ENCODE measurements around the gene PGAM1.

The PGAM1 gene

DNA sequence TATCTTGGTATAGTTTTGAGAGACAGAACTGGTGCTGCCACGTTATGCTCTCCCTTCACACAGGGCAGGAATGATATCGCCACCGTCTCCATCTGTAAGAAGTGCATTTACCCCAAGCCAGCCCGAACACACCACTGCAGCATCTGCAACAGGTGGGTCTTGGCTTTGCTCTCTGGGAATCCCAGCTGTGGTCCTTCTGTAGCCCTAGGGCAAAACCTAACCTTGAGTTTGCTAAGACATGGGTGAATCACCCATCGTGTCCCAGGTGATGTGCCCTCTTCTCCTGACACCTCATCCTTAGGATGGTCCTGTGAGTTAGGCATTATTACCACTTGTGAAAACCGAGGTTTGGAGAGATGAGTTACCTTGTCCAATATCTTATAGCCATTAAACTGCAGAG is 26.4 kb downstream of the PGAM1 start:
- no peak for DNase-seq (ENCODE audit: low spot score)
- in situ Hi-C loops (cut with MboI; ENCODE audit: low pct_unique_long_range_greater_than_20kb, low sequenced_read_pairs, unreplicated experiment), result no loop called here
- TF ChIP-seq, protein P1, sequence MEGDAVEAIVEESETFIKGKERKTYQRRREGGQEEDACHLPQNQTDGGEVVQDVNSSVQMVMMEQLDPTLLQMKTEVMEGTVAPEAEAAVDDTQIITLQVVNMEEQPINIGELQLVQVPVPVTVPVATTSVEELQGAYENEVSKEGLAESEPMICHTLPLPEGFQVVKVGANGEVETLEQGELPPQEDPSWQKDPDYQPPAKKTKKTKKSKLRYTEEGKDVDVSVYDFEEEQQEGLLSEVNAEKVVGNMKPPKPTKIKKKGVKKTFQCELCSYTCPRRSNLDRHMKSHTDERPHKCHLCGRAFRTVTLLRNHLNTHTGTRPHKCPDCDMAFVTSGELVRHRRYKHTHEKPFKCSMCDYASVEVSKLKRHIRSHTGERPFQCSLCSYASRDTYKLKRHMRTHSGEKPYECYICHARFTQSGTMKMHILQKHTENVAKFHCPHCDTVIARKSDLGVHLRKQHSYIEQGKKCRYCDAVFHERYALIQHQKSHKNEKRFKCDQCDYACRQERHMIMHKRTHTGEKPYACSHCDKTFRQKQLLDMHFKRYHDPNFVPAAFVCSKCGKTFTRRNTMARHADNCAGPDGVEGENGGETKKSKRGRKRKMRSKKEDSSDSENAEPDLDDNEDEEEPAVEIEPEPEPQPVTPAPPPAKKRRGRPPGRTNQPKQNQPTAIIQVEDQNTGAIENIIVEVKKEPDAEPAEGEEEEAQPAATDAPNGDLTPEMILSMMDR (IDR thresholded peaks at IDR 0.05; ENCODE audit: extremely low read depth, insufficient read depth, missing control alignments), result no peak

DNA sequence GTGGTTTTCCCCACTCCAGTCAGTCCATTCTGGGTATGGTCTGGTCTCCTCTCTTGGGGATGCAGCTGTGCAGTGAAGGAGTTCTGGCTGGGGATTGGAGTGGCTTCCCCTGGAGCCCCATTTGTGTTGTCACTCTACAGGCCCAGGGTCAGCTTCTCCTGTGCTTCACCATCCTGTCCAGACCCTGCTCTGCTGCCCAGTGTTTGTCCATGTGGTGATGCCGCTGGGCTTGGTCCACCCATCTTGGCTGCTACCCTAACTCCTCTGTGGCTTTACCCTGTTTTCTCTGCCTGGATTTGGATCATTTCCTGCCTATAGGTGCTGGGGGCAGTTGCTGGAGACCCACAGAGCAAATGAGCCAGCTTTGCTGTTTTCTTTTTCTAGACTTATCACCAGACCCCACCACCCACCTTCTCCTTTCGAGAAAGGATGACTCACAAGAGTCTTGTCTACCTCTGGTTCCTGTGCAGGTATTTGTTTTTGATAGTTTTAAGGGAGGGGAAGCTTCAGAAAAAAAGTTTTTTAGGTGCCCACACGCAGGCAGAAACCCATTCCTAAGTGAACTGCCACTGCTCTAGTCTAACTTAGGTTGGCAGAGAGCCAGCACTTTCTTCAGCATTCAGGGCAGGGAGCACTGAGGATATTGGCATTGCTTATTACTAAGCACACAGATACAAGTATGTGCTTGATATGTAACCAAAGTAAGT is 28.5 kb downstream of the PGAM1 start:
- no peak for DNase-seq (ENCODE audit: low spot score)
- in situ Hi-C loops (cut with MboI; ENCODE audit: low pct_unique_long_range_greater_than_20kb, low sequenced_read_pairs, unreplicated experiment), result no loop called here
- TF ChIP-seq, protein P1 (IDR thresholded peaks at IDR 0.05; ENCODE audit: extremely low read depth, insufficient read depth, missing control alignments), result no peak

DNA sequence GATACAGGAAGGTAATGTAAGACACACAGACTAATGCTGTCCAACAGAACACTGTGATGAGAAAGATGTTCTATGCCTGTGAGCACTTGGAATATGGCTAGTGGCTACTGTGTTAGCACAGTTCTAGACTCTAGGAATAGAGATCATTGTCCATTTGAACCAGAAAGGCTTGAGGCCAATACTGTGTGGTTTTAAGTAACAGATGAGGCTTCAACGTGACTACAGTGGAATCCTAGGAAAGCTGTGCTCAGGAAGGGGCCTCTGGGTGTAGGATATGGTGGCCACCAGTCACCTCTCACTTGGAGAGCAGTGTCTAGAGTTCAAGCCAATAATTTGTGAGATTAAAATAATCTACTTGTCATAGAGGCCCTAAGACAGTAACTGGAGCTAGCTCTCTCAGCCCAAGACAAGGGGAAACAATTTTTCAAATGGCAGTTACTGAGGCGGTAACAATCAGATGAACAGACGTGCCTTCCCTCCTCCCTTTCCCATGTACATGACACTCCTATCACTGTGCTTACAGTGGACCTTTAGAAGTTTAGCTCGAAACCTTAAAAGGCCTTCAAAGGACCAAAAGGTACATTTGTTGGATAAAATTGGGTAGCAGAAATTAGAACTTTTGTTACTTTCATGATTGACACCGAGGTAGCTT is 30.2 kb downstream of the PGAM1 start:
- no peak for DNase-seq (ENCODE audit: low spot score)
- in situ Hi-C loops (cut with MboI; ENCODE audit: low pct_unique_long_range_greater_than_20kb, low sequenced_read_pairs, unreplicated experiment), result no loop called here
- TF ChIP-seq, protein P1 (IDR thresholded peaks at IDR 0.05; ENCODE audit: extremely low read depth, insufficient read depth, missing control alignments), result no peak

DNA sequence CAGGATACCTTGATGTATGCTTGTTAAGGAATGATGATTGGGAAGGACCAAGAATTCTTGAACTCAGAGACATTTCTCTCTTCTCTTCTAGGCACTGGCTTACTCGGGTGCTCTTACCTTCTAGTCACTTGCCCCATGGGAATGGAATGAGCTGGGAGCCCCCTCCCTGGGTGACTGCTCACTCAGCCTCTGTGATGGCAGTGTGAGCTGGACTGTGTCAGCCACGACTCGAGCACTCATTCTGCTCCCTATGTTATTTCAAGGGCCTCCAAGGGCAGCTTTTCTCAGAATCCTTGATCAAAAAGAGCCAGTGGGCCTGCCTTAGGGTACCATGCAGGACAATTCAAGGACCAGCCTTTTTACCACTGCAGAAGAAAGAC is 30.7 kb downstream of the PGAM1 start:
- no peak for DNase-seq (ENCODE audit: low spot score)
- TF ChIP-seq, protein P1 (IDR thresholded peaks at IDR 0.05; ENCODE audit: extremely low read depth, insufficient read depth, missing control alignments), result no peak
- in situ Hi-C loops (cut with MboI; ENCODE audit: low pct_unique_long_range_greater_than_20kb, low sequenced_read_pairs, unreplicated experiment), result no loop called here

DNA sequence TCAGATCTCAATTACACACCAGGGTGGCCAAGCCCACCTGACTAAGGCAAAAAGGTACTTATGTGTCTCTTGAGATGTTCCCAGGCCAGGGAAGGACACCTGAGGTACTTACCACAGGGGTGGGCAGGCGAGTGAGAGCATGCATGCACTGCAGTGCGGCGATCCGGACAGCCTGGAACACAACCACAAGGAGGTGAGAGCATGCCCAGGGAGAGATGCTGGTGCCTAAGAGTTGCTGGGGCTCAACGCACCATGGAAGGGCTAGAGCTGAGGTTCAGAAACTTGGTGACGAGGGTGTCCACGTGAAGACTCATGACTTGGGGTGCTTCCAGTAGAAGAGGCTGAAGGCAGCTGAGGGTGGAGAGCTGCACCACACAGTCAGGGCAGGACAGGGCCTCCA is 33.1 kb downstream of the PGAM1 start:
- no peak for DNase-seq (ENCODE audit: low spot score)
- TF ChIP-seq, protein P1 (IDR thresholded peaks at IDR 0.05; ENCODE audit: extremely low read depth, insufficient read depth, missing control alignments), result no peak
- in situ Hi-C loops (cut with MboI; ENCODE audit: low pct_unique_long_range_greater_than_20kb, low sequenced_read_pairs, unreplicated experiment), result no loop called here

DNA sequence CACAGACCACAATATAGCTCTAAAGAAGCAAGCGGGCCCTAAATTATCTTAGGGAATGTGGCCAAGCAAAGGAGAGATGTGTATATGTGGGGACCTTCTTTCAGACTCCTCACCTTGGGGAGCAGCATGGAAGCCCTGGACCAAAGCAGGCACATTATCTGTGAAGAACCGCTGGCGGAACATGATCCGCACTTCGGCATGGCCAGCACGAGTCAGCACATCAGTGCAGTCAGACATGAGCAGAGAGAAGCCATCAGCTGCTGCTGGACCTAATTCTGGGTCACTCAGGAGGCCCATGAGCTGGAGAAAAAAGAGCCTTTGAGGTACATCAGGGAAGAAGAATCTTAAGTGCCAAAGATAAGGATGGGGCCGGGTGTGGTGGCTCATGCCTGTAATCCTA is 33.9 kb downstream of the PGAM1 start:
- TF ChIP-seq, protein P1 (IDR thresholded peaks at IDR 0.05; ENCODE audit: extremely low read depth, insufficient read depth, missing control alignments), result no peak
- DNase-seq (ENCODE audit: low spot score), result no peak
- in situ Hi-C loops (cut with MboI; ENCODE audit: low pct_unique_long_range_greater_than_20kb, low sequenced_read_pairs, unreplicated experiment), result no loop called here
